IMR-90 (cell line): ENCODE measurements around the gene TENT4B. TPM values are rescaled to one million over a fixed set of nuclear protein-coding genes. Genes with fewer than 3 reads are reported as not detected.

Experiments used
- ATAC-seq: fragments of 200-7000 bp; cut with Tn5 transposase; 2 replicates; pipeline ENCODE4 v1.9.1; 2020; ENCODE audit warnings: low read depth, mild to moderate bottlenecking, moderate library complexity
- BruUV-seq: library from RNA; stranded (reverse); fragments of 400-500 nt; replicated peaks from 2 replicates; lab custom pipeline; 2021; lab: Mats Ljungman, UMichigan
- CTCF ChIA-PET: fragments of 300-600 bp; formaldehyde crosslinking; extraction: SDS; loops from one replicate; lab custom pipeline; 2021; ENCODE audit warnings: antibody characterized with exemption; lab: Yijun Ruan, JAX
- POLR2A ChIA-PET: fragments of 300-600 bp; sonication (Branson Sonifier 250); formaldehyde crosslinking; loops from one replicate; lab custom pipeline; 2022; ENCODE audit warnings: antibody characterized with exemption; ENCODE audit not compliant: unreplicated experiment; lab: Charles Lee
- DNase-seq: peaks from one replicate; pipeline ENCODE4 v3.0.0; 2013
- H2AFZ ChIP-seq: replicated peaks from 2 replicates; pipeline ENCODE3; 2013; ENCODE audit warnings: low read length, mild to moderate bottlenecking; ENCODE audit not compliant: poor library complexity
- H2AK5ac ChIP-seq: 2 replicates; pipeline ENCODE4 v1.6.1; 2013; ENCODE audit warnings: low read depth, low read length, inconsistent platforms
- H2AK9ac ChIP-seq: replicated peaks from 2 replicates; pipeline ENCODE3; 2013; ENCODE audit warnings: mild to moderate bottlenecking, low read depth, low read length, moderate library complexity; ENCODE audit not compliant: poor library complexity
- H2BK120ac ChIP-seq: 2 replicates; pipeline ENCODE4 v1.6.1; 2013; ENCODE audit warnings: low read depth, low read length, inconsistent platforms
- H2BK15ac ChIP-seq: 3 replicates; pipeline ENCODE4 v1.6.1; 2013; ENCODE audit warnings: low read depth, low read length, inconsistent platforms
- H2BK20ac ChIP-seq: 2 replicates; pipeline ENCODE4 v1.6.1; 2013; ENCODE audit warnings: low read depth, mild to moderate bottlenecking, inconsistent platforms, low read length, moderate library complexity
- H2BK5ac ChIP-seq: 2 replicates; pipeline ENCODE4 v1.6.1; 2013; ENCODE audit warnings: mild to moderate bottlenecking, low read depth, low read length, inconsistent platforms; ENCODE audit not compliant: poor library complexity, severe bottlenecking
- H3K14ac ChIP-seq: replicated peaks from 2 replicates; pipeline ENCODE4 v1.6.1; 2013; ENCODE audit warnings: low read depth, low read length, inconsistent platforms
- H3K18ac ChIP-seq: 2 replicates; pipeline ENCODE4 v1.6.1; 2013; ENCODE audit warnings: low read depth, low read length, control low read depth
- H3K23ac ChIP-seq: 2 replicates; pipeline ENCODE4 v1.6.1; 2013; ENCODE audit warnings: low read depth, low read length, inconsistent platforms
- H3K27ac ChIP-seq: 2 replicates; pipeline ENCODE4 v1.5.1; 2013; ENCODE audit warnings: mild to moderate bottlenecking, control low read depth, low read length; ENCODE audit not compliant: insufficient read depth
- H3K27me3 ChIP-seq: 2 replicates; pipeline ENCODE4 v1.6.1; 2013; ENCODE audit warnings: low read length; ENCODE audit not compliant: control insufficient read depth, insufficient read depth
- H3K36me3 ChIP-seq: 2 replicates; pipeline ENCODE4 v1.6.1; 2013; ENCODE audit warnings: low read length, mixed read lengths; ENCODE audit not compliant: control insufficient read depth, insufficient read depth
- H3K4ac ChIP-seq: 2 replicates; pipeline ENCODE4 v1.6.1; 2013; ENCODE audit warnings: low read depth, low read length, inconsistent platforms
- H3K4me1 ChIP-seq: 2 replicates; pipeline ENCODE4 v1.6.1; 2013; ENCODE audit warnings: low read length, mixed read lengths; ENCODE audit not compliant: control insufficient read depth, insufficient read depth
- H3K4me2 ChIP-seq: 2 replicates; pipeline ENCODE4 v1.6.1; 2013; ENCODE audit warnings: low read depth, mild to moderate bottlenecking, control low read depth, low read length, moderate library complexity
- H3K4me3 ChIP-seq: 2 replicates; pipeline ENCODE4 v1.5.1; 2013; ENCODE audit warnings: low read depth, mild to moderate bottlenecking, control low read depth, low read length, moderate library complexity; ENCODE audit not compliant: insufficient read depth
- H3K56ac ChIP-seq: 2 replicates; pipeline ENCODE4 v1.6.1; 2013; ENCODE audit warnings: low read length, inconsistent platforms; ENCODE audit not compliant: insufficient read depth; ENCODE audit errors: extremely low read depth
- H3K79me1 ChIP-seq, 2 experiments: 2 replicates each; pipeline ENCODE4 v1.6.1; 2013; ENCODE audit warnings: low read length in 2 of 2, inconsistent platforms in 1 of 2, low read depth in 1 of 2
- H3K9ac ChIP-seq: 2 replicates; pipeline ENCODE4 v1.6.1; 2013; ENCODE audit warnings: low read depth, low read length, control low read depth
- H3K9me1 ChIP-seq: 2 replicates; pipeline ENCODE4 v1.6.1; 2013; ENCODE audit warnings: low read length, inconsistent platforms; ENCODE audit not compliant: insufficient read depth
- H3K9me3 ChIP-seq: 2 replicates; pipeline ENCODE4 v1.6.1; 2013; ENCODE audit warnings: low read length; ENCODE audit not compliant: control insufficient read depth, insufficient read depth
- H4K20me1 ChIP-seq: 2 replicates; pipeline ENCODE4 v1.6.1; 2013; ENCODE audit warnings: low read length, inconsistent platforms; ENCODE audit not compliant: insufficient read depth
- H4K5ac ChIP-seq: 2 replicates; pipeline ENCODE4 v1.6.1; 2013; ENCODE audit warnings: mild to moderate bottlenecking, low read depth, low read length, control low read depth
- H4K8ac ChIP-seq, 2 experiments: 2 replicates each; pipeline ENCODE4 v1.6.1; 2013; ENCODE audit warnings: low read depth in 2 of 2, low read length in 2 of 2, control low read depth in 1 of 2, inconsistent platforms in 1 of 2
- H4K91ac ChIP-seq: 2 replicates; pipeline ENCODE4 v1.6.1; 2013; ENCODE audit warnings: low read depth, low read length, inconsistent platforms; ENCODE audit not compliant: insufficient read depth
- BHLHE40 ChIP-seq: fragments of 150-350 bp; IDR thresholded peaks from 2 replicates; pipeline ENCODE4 v1.6.1; 2016; ENCODE audit warnings: mild to moderate bottlenecking, low read depth, low read length
- CEBPB ChIP-seq: IDR thresholded peaks from 2 replicates; pipeline ENCODE4 v1.6.1; 2012; ENCODE audit warnings: low read depth, low read length, improper control_type of control experiment
- CHD1 ChIP-seq: IDR thresholded peaks from 2 replicates; pipeline ENCODE4 v1.6.1; 2012; ENCODE audit warnings: low read depth, low read length, improper control_type of control experiment
- CTCF ChIP-seq: conservative IDR thresholded peaks from 2 replicates; pipeline ENCODE4 v1.5.1; 2012; ENCODE audit warnings: mild to moderate bottlenecking, low read depth, low read length, improper control_type of control experiment
- FOS ChIP-seq: fragments of 150-350 bp; IDR thresholded peaks from 2 replicates; pipeline ENCODE4 v1.6.1; 2016; ENCODE audit warnings: low read depth, low read length
- MAFK ChIP-seq: IDR thresholded peaks from 2 replicates; pipeline ENCODE4 v1.6.1; 2012; ENCODE audit warnings: low read depth, low read length, improper control_type of control experiment
- MAZ ChIP-seq: IDR thresholded peaks from 2 replicates; pipeline ENCODE4 v1.6.1; 2012; ENCODE audit warnings: low read depth, mild to moderate bottlenecking, low read length, improper control_type of control experiment, moderate library complexity, borderline replicate concordance
- MXI1 ChIP-seq: IDR thresholded peaks from 2 replicates; pipeline ENCODE4 v1.6.1; 2012; ENCODE audit warnings: low read depth, mild to moderate bottlenecking, low read length, moderate library complexity, borderline replicate concordance
- NFE2L2 ChIP-seq: fragments of 150-350 bp; IDR thresholded peaks from 2 replicates; pipeline ENCODE4 v1.6.1; 2016; ENCODE audit warnings: low read depth, mild to moderate bottlenecking, low read length
- POLR2A ChIP-seq: IDR thresholded peaks from 2 replicates; pipeline ENCODE4 v1.6.1; 2012; ENCODE audit warnings: mild to moderate bottlenecking, low read depth, low read length
- RAD21 ChIP-seq: IDR thresholded peaks from 2 replicates; pipeline ENCODE4 v1.6.1; 2012; ENCODE audit warnings: low read length, improper control_type of control experiment
- RCOR1 ChIP-seq: IDR thresholded peaks from 2 replicates; pipeline ENCODE4 v1.6.1; 2012; ENCODE audit warnings: mild to moderate bottlenecking, low read length, improper control_type of control experiment; ENCODE audit not compliant: insufficient replicate concordance
- RFX5 ChIP-seq: IDR thresholded peaks from 2 replicates; pipeline ENCODE4 v1.8.0; 2012; ENCODE audit warnings: low read depth, mild to moderate bottlenecking, low read length, moderate library complexity
- SMC3 ChIP-seq: fragments of 150-350 bp; IDR thresholded peaks from 2 replicates; pipeline ENCODE4 v1.6.1; 2016; ENCODE audit warnings: low read depth, mild to moderate bottlenecking, antibody characterized with exemption, low read length, moderate library complexity
- WGBS, 2 experiments: methylation state at CpG; one replicate each; pipeline versions ENCODE4 v1.1.5 to v1.1.7; 2013; ENCODE audit warnings: missing lambda C conversion rate in 2 of 2; ENCODE audit not compliant: insufficient read length in 1 of 2; ENCODE audit errors: extremely low coverage in 2 of 2; 5-methylcytosine and 5-hydroxymethylcytosine counted together
- dilution Hi-C: fragments of 300-500 bp; cut with HindIII; formaldehyde crosslinking; loops from one replicate; pipeline ENCODE4 v1.14.3; 2018; ENCODE audit warnings: low sequenced_read_pairs; ENCODE audit not compliant: unreplicated experiment
- in situ Hi-C: fragments of 300-500 bp; cut with MboI; formaldehyde crosslinking; loops from 3 replicates; pipeline ENCODE4 v1.14.3; 2019; ENCODE audit warnings: low sequenced_read_pairs, inconsistent platforms, mixed read lengths
- intact Hi-C: fragments of 100-400 bp; cut with micrococcal nuclease; formaldehyde crosslinking; loops from 2 replicates; pipeline ENCODE4 v1.10.0; 2022
- polyA plus RNA-seq, 3 experiments: library from polyadenylated mRNA; depleted of rRNA; stranded (reverse); fragments of >200 nt; gene quantifications; 2 replicates each; pipeline ENCODE4 v1.2.3, GENCODE V29; 2012; ENCODE audit warnings: low replicate concordance in 1 of 3
- total RNA-seq: library from RNA; depleted of rRNA; stranded (reverse); fragments of >200 nt; gene quantifications from 2 replicates; pipeline ENCODE4 v1.2.3, GENCODE V29; 2012
- TF ChIP-seq, protein P1 (sequence below): fragments of 150-350 bp; IDR thresholded peaks from 2 replicates; pipeline ENCODE4 v1.6.1; 2016; ENCODE audit warnings: low read depth, mild to moderate bottlenecking, low read length, moderate library complexity, borderline replicate concordance

The TENT4B gene
- total and polyA plus RNA-seq, 2 of the 4 experiments (the other 2 are of a cell fraction), result 4.1 to 7.0 TPM

DNA sequence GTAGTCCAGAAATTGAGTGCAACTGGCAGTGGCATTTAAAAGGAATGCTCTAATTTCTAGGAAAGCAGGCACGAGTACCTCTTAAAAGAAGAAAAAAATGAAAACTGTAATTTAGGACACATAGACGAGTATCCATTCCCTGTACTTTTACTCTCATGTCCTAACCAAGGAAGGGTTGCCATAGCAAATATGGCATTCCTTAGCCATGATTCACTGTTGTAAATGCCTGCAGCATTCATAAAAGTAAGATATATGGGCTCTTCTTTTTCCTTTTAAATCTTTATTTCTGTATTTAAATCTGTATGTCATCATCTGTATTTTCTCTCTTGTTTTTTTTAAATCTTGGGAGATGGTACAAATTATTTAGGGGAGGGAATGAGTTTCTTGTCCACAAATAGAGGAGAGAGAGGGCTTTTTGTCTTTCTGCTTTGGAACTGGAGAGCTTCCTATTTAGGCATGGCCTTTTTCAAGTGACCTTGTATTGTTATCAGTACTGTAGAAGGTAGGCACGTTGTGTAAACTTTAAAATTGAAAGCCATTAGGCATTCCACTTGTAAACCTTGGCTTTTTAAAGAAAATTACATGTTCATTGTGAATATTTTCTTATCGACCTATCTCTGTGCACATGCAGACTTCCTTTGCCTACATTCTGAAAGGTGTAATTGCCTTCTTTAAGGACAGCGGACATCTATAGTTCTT is 50.0 kb downstream of the TENT4B start:
- peak overlapping the region; percentile 25; the same call in 1 of the 2 replicates for H3K9ac ChIP-seq
- no TSS peak for BruUV-seq
- H2BK5ac ChIP-seq, result peak overlapping the region; percentile 96
- H3K23ac ChIP-seq, result peak overlapping the region; percentile 80; the same call in 1 of the 2 replicates
- peak overlapping the region; percentile 67 for H3K14ac ChIP-seq
- peak overlapping the region; percentile 15 to 80; a peak in 3 of 4 replicates for H4K8ac ChIP-seq
- H3K4me2 ChIP-seq, result peak overlapping the region; percentile 96
- in situ Hi-C loops, result loop anchor here (25.0 kb wide), 2 partner anchors 459 to 584 kb away; no protein-coding TSS in a partner anchor
- peak; percentile 93 for DNase-seq
- peak overlapping the region; percentile 94 for H3K56ac ChIP-seq
- no peak overlapping the region for H2AK9ac ChIP-seq
- peak overlapping the region; percentile 10; the same call in 1 of the 2 replicates for H3K4me3 ChIP-seq
- CTCF ChIA-PET, result interaction anchor here (1.1 kb wide), 1 partner anchor 8 kb away, joined by 7 read pairs; no protein-coding TSS in a partner anchor
- H3K9me3 ChIP-seq, result no peaks in the 10 kb centered on the region
- H4K20me1 ChIP-seq, result peaks cover under 1% of the 10 kb centered on the region; the same call in 1 of the 2 replicates
- peak overlapping the region; percentile 80; the same call in 1 of the 2 replicates for H4K5ac ChIP-seq
- dilution Hi-C loops, result no loop called here
- POLR2A ChIA-PET, result no interaction called here
- ATAC-seq, result peak; percentile 83
- H2AK5ac ChIP-seq, result peak overlapping the region; percentile 95
- peak overlapping the region; percentile 79 for H2BK20ac ChIP-seq
- peak overlapping the region; percentile 86; the same call in 2 of the 3 replicates for H2BK15ac ChIP-seq
- H4K91ac ChIP-seq, result peak overlapping the region; percentile 87
- peaks cover 20% of the 10 kb centered on the region for H3K4me1 ChIP-seq
- 100% methylated on average over 1 of the region's 5 CpGs; no CpG with 5 or more reads in 1 of the 2 experiments for whole genome bisulfite sequencing, 2 experiments
- no peaks in the 10 kb centered on the region for H3K36me3 ChIP-seq
- intact Hi-C loops, result no loop called here
- peak overlapping the region; percentile 84 for H3K27ac ChIP-seq
- H3K4ac ChIP-seq, result peak overlapping the region; percentile 59
- peak overlapping the region; percentile 92 for H2BK120ac ChIP-seq
- H2AFZ ChIP-seq, result no peak overlapping the region
- H3K18ac ChIP-seq, result peak overlapping the region; percentile 66
- H3K27me3 ChIP-seq, result no peaks in the 10 kb centered on the region
- H3K9me1 ChIP-seq, result peaks cover 19% of the 10 kb centered on the region
- H3K79me1 ChIP-seq, result peaks cover 32 to 71% of the 10 kb centered on the region in 2 experiments
- TF ChIP-seq CEBPB, result peak; percentile 23; the same call in 1 of the 2 replicates
- TF ChIP-seq MAZ, result no peak
- no peak for TF ChIP-seq SMC3
- TF ChIP-seq RAD21, result no peak
- TF ChIP-seq CTCF, result no peak
- no peak for TF ChIP-seq POLR2A
- TF ChIP-seq MXI1, result no peak
- no peak for TF ChIP-seq CHD1
- no peak for TF ChIP-seq MAFK
- TF ChIP-seq RFX5, result no peak
- TF ChIP-seq FOS, result peak; percentile 73; the same call in 1 of the 2 replicates
- TF ChIP-seq NFE2L2, result no peak
- TF ChIP-seq, protein P1, sequence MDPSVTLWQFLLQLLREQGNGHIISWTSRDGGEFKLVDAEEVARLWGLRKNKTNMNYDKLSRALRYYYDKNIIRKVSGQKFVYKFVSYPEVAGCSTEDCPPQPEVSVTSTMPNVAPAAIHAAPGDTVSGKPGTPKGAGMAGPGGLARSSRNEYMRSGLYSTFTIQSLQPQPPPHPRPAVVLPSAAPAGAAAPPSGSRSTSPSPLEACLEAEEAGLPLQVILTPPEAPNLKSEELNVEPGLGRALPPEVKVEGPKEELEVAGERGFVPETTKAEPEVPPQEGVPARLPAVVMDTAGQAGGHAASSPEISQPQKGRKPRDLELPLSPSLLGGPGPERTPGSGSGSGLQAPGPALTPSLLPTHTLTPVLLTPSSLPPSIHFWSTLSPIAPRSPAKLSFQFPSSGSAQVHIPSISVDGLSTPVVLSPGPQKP, result no peak
- TF ChIP-seq BHLHE40, result 0 out of 2 replicates have a peak, but pooled peaks have one; percentile 19
- TF ChIP-seq RCOR1, result no peak
